Lung microvascular endothelial cell (primary cell): ENCODE measurements around the gene SUSD5. TPM values are rescaled to one million over a fixed set of nuclear protein-coding genes. Genes with fewer than 3 reads are reported as not detected.
A peak's percentile ranks its signal among the peaks of the same experiment; 100 is the strongest.

Experiments
- DNase-seq, 2 donors: peaks; one replicate each; pipeline versions ENCODE4 v3.0.0 to v3.0.0-alpha.2; 2010; ENCODE audit warnings: low read depth in 2 of 2
- total RNA-seq: library from RNA; depleted of rRNA; stranded (reverse); fragments of >200 nt; gene quantifications from 2 replicates; pipeline ENCODE4 v1.2.1, GENCODE V29; 2014

Gene SUSD5
- under 0.01 and 0.87 TPM in 2 replicates for total RNA-seq

DNA sequence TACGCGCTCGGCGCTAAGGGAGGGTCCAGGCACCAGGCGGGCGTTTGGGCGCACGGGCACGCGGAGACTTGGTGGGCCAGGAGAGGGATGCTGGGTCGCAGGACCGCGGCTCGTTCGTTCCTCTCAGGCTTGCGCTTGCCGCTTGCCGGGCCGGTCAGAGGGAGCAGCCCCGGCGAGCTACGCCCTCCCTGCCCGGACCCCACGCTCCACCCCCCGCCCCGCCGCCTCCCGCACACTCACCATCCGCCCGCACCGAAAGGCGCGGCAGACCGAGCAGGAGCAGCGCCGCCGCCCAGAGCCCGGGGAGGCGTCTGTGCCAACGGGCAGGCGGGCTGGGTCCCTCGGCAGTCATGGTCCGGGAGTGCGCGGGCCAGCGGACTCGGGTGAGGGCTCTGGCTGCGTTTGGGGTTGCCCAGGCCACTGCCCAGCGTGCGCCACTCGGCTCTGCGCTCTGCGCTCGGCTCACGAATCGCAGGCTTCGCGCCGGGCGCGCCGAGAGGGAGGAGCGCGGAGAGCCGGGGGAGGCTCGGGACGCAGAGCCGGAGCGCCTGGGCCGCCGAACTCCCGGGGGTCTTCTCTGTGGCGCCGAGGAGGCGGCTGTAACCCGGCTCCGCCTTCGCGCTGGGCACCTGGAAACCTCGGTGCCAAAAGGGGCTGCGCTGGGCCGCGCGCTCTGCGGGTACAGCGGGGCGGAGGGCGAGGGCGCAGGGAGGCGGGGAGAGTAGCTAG is at the start of gene SUSD5:
Gene SUSD5 (minus strand): TSS at position 365 of the 729 bp plus-strand sequence. CDS start 13 bp downstream, at position 352.
- peak; percentile 56 to 57 for DNase-seq

DNA sequence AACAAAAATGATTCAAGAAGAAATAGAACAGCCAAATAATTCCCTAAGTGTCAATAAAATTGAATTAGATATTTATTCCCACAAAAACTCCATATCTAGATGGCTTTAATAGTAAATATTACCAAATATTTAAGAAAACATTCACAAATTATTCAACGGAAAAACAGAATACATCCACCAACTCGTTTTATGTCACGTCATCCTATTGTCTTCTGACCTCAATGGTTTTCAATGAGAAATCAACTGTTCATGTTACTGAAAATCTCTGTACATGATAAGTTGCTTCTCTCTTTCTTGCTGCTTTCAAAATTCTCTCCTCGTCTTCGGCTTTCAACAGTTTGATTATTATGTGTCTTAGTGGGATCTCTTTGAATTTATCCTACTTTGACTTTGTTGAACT is 41.5 kb upstream of the SUSD5 start:
- no peak for DNase-seq

DNA sequence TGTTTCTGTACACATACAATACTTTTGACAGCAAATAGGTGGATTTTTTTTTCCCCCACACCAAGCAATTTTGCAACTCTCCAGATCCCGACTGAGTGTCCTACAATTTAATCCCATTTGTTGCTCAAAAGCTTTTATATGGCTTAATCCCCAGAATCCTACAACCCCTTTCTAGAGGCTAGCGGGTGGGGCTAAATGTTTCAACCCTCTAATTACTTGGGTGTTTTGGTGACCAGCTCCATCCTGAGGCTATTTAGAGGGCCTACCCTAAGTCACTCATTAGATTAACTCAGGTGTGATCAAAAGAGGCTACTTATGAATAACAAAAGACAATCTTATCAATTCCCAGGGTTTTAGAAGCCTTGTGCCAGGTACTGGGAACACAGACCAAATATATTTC is 37.6 kb upstream of the SUSD5 start:
- no peak for DNase-seq

DNA sequence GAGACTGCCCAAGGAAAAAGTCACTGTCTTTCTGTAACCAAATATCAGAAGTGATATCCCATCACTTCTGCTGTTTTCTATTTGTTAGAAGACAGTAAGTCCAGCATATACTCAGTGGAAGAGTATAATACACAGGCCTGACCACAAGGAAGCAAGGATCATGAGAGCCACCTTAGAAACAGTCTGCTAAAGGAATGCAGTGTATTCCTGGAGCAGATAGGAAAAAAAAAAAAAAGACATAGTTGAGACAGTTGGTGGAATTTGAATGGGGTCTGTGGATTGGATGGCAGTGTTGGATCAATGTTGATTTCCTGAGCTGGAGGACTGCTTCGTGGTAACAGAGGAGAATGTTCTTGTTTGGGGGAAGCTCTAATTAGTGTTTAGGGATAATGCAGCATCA is 32.1 kb upstream of the SUSD5 start:
- no peak for DNase-seq

DNA sequence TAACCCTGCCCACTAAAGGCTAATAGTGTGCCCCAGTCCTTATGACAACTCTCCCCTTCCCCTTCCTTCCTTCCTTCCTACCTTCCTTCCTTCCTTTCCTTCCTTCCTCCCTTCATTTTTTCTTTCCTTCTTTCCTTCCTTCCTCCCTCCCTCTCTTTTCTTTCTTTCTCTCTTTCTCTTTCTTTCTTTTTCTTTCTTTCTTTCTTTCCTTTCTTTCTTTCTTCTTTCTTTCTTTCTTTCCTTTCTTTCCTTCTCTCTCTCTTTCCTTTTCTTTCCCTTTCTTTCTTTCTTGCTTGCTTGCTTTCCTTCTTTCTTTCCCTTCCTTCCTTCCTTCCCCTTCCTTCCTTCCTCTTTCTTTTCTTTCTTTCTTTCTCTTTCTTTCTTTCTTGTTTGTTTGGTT is 28.2 kb upstream of the SUSD5 start:
- no peak for DNase-seq

DNA sequence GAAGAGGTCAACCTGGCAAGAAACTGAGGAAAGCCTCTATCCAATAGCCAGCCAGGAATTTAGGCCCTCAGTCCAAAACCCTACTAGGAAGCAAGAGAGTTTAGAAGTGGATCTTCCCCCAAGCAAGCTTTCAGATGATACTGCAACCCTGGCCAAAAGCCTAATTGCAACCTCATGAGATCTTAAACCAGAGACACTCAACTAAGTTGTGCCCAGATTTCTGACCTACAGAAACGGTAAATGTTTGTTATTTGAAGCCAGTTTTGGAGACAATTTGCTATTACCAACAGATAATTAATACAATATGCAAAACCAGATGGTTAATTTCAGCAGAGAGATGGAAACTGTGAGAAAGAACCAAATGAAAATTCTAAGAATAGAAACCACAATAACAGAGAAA is 21.7 kb upstream of the SUSD5 start:
- no peak for DNase-seq

DNA sequence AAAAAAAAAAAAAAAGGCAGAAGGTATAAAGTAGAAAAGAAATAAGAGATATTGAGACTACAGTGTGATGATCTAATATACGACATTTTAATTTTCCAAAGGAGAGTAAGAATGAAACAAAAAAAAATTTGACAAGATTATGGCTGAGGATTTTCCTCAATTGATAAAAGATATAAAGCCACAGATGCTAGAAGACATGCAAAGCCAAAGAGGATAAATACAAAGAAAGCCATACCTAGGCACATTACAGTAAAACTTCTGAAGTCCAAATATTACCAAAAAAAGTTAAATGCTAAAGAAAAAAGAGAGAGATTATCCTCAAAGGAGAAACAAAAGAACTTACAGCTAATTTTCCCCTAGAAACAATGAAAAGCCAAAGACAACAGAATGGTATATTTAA is 20.3 kb upstream of the SUSD5 start:
- no peak for DNase-seq

DNA sequence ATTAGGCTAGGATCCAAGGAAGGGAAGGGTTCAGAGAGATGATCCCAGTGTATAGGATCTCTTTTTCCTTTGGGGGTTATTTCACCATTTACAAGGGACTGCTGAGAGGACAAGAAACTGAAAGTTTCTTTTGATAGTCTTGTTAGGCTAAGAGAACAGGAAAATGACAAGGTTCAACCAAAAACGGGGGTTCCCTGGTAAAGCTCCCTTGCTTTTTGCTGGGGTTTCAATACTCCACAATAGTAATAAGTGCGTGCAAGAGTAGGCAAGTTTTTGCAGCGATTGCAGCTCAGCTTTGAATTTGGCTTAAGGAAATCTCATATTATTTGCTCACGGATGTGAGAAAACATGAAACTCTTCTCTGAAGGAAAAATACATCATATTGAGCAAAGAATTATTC is 18.8 kb upstream of the SUSD5 start:
- no peak for DNase-seq

DNA sequence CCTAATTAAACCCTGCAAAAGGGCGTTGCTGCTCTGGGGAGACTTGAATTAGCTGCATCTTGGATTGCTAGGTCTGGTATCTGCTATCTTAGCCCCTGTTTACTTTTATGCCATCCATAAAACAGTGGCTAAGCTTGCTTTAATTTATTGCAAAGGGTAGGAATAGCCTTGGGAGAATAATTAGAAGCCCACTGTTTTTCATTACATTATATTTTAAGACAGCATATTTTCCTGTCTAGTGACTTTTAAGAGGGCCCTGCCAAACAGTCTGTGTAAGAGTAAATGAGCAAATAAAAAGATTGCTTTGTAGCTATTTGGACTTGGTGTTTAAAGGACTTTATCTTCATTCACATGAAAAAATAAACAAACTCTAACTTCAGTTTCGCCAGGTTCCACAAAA is 17.4 kb upstream of the SUSD5 start:
- no peak for DNase-seq

DNA sequence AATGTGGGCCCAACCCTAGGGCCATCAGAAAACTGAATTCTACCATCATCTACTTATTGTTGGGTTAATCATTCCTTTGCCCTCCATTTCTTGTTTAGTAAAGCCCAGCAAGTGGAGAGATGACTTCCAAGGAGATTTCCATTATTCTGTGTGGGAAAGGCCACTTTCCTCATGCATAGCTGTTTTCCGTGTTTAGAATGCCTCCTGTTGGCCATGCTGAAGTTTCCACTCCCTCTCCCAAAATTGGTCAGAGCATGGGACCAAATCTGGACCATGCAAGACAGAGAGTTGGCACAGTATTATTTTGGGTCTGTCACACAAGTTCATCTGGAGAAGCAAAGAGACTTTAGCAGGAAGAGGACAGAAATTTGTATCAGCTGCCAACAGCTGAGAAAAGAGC is 15.3 kb upstream of the SUSD5 start:
- peak in 1 of 2 donors; percentile 28 for DNase-seq

DNA sequence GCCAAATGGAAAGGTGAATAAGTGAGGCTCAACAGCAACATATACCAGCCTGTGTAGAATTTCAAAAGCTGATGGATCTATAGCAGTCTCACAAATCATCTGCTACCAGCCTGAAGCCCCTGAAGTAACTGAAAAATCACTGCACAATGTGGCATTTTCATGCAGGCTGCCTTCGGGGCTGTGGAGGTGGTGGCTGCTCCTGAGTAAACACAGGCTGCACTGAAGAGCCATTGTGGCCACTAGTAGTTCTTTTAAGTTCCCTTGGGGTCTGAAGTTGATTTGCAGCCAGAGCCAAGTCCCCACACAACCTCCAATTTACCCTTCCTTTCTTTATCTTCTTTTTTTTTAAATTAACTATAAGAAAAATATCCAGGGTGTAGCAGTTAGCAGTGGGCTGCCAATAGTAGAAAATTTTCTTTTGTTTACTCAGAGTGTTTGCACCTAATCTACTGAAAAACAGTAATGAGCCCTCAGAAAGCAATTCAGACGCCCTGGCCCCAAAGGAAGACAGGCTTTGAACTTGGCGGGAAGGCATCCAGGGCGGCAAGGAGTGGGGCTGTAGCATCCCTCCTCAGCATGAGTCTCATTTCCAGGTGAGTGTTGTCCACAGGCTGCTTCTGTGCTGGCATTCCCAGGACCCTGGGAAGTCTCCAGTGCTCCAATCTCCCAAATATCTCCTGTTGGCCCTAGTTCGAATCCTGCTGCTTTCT is 13.3 kb upstream of the SUSD5 start:
- DNase-seq = no peak

DNA sequence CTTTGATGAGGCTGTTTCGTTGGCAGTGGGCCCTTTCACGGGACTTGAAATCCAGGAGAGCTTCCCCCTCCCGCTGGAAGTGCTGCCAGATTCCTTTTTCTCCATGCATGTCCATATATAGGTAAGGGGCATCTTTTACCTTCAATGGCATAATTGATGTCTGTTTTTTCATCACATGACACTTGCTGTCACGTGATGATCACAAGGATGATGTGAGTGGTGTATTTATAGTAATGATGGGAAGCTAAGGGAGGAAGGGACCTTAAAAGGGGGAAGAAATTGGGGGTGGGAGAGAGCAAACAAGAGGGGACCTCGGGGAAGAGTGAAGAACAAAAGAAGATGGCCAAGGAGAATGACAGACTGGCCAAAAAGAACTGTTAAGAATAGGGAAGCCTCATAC is 11.3 kb upstream of the SUSD5 start:
- no peak for DNase-seq

DNA sequence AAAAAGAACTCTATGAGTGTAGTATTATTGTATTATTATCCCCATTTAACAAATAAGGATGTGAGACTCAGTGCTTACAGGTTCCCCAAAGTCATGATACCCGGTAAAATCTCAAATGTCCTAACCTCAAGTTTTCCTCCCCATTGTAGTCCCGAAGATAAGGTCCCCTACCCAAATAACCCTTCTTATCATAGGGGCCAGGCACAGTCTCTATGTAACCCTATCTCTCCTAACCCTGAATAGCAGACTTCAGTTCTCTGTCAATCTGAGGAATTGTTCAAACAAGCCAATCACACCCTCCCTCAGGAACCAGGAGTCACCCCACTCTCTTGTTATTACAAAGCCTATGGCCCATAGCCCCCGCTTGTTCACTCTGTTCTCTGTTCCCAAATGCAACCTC is 10.5 kb upstream of the SUSD5 start:
- no peak for DNase-seq

DNA sequence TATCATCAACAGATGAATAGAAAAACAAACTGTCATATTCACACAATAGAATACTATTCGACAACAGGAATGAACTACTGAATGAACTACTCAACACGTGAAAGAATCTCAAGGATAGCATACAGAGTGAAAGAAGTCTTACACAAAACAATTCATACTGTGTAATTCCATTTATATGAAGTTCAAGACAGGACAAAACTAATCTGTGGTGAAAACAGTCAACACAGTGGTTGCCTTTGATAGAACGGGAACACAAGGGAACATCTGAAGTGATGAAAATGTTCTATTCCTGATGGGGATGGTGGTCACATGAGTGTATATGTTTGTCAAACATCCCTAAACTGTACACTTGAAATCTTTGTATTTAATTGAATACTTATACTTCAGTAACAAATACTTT is 2.6 kb upstream of the SUSD5 start:
- DNase-seq = no peak

DNA sequence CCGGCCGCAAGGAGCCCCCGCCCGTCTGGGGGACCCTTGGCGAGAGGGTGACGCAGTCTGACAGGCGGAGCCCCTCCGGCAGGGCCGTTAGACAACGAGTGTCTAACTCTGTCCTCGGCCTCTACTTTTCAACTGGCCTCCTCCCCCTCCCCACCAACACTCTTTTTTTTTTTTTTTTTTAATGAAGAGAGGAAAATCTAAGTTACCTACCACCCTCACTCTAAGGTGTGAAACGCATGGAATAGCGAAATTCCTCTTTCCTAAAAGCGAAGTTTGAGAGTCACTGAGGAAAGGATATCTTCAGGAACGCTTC is 521 bp upstream of the SUSD5 start:
- DNase-seq = no peak

DNA sequence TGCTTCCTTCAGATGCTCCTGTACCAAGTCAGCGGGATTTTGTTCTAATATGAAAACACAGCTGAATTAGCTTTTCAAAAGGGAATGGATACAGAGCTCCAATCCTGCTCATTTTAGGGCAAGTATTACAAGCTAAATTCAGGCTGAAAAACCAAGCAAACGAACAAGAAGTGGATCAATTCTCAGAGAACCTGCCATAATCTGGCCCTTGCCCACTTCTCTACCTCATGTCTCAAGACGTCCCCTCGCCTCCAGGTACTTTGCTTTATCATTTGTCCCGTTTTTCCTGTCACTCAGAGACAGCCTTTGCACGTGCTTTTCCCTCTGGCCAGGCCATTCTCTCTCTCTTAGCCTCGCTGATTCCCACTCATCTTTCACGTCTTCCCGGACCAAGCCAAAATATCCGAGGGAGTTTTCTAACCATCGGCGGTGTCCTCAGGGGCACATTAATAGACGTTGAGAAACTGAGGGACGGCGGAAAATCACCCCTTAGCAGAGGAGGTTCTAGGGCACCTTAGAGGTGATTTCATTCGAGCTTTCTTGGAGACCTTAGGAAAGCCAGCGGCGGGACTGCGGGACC is 654 bp downstream of the SUSD5 start:
- no peak for DNase-seq

DNA sequence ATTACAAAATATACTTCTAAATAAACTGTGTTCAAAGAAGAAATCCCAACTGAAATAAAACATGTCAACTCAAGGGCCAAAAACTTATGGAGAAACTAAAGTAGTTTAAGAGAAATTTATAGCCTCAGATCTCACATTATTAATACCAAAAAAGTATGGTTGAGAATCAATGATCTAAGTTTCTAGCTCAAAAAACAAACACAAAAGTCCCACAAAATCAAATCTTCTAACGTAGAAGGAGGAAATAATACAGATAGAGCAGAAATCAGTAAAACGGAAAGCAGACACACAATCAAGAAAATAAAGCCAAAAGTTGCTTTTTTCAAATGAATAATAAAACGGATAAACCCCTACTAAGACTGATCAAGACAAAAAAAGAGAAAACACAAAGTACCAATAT is 2.9 kb downstream of the SUSD5 start:
- no peak for DNase-seq

DNA sequence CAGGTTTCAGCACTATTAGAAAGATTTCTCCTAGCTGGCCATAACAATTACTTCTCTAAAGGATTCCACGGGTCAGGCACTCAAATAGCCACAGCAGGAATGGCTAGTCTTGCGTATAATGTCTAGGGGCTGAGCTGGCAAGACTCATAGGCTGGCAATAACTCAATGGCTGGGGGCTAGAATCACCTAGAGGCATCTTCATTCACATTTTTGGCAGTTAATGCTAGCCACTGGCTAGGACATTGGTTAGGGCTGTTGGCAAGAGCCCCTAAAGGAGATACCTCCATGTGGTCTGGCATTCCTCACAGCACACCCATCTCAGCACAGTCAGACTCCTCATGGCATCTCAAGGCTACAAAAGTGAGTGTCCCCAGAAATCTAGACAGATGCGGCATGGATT is 6.2 kb downstream of the SUSD5 start:
- no peak for DNase-seq

DNA sequence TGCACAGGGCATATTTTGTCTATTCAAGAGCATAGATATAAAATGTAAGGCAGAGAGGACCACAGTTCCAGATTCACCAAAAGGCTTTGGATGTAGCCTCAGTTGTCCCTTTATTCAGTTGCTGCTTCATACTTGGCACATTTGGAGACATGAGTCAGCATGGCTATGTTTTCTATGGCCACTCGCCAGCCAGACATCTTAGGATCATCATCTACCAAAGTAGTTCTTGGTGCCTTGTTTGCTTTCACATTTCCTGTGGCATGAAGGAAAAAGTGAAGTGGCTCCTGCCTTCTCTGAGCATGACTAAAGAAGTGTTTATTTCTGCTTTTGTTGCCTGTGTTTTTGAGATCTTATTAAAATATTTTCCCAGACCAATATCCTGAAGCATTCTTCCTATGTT is 7.2 kb downstream of the SUSD5 start:
- DNase-seq = peak in 1 of 2 donors; percentile 93

DNA sequence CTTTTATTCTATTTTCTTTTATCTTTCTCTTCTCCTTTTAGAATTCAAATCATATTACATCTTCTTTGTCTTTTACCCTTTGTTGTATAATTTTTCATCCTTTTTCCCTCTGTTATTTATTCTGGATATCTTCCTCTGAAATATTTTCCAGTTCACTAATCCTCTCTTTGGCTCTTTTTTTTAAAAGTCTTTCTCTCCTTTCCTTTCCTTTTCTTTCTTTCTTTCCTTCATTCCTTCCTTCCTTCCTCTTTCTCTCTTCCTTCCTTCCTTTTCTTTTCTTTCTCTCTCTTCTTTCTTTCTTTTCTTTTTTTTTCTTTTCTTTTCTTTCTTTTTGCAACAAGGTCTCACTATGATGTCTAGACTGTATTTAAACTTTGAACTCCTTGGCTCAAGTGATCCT is 9.3 kb downstream of the SUSD5 start:
- DNase-seq = no peak

DNA sequence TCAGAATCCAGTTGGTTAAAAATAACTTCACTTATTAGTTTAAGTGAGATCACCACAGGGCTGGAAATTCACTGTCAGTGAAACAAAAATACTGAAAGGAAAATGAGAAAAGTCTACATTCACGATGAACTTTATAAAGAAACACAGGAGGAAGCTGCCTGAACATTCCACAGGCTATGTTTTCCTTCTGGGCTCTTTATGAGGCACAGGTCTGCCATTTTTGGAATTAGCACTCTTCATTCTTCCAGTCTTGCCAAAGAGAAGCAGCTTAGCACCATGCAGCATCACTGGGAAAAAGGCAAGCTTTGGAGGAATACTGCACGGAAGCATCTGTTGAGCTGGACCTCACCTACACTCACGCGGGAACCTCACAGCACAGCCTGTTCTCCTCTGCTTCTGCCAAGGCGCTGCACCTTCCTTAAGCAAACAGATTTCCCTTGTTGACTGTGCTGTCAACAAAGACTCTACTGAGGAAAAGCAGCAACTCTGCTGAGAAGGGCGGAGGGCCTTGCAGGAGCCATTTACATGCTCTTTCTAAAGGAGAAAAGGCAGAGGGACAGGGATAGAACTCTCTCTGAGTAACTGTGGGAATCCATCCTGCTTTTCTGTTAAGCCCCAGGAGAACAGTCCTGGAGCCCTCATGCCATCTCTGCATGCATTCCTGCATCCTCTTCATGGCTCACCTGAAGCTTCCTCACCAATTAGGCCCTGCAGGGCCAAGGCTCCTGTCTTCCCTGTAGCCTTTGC is 15.7 kb downstream of the SUSD5 start:
- DNase-seq = no peak

DNA sequence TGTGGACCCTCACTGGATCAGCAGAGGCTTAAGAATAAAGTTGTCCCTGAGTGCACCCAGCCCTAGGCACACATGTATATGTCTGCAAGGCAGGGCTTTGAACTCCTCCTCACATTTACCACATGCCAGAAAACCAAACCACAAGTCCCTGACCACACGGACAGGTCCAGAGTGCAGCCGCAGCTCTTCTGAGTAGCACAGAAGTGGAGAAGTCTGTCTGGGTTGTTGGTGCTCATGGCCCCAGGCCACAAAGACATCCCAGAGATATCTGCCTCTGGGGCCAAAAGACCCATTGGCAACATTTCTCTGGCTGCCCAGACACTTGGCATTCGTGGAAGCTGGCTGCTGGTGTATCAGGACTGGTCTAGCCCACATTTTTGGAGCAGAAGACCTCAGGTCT is 17.4 kb downstream of the SUSD5 start:
- DNase-seq = no peak
